GM23338 (cell line): ENCODE measurements around the gene KIF1A. TPM values are rescaled to one million over a fixed set of nuclear protein-coding genes. Genes with fewer than 3 reads are reported as not detected.

Source experiments
- ATAC-seq: fragments of 200-7000 bp; cut with Tn5 transposase; 3 replicates; pipeline ENCODE4 v1.9.1; 2020
- DNase-seq: peaks from one replicate; pipeline ENCODE4 v3.0.0-alpha.2; 2015; ENCODE audit warnings: low spot score
- H2AFZ ChIP-seq: fragments of 200-600 bp; sonication (generic); 2 replicates; pipeline ENCODE4 v1.8.0; 2016; ENCODE audit warnings: antibody characterized with exemption, mild to moderate bottlenecking, moderate library complexity
- H3F3A ChIP-seq: fragments of 200-600 bp; sonication (generic); replicated peaks from 2 replicates; pipeline ENCODE4 v1.8.0; 2017; ENCODE audit warnings: antibody characterized with exemption, mixed run types, low read depth
- H3K27ac ChIP-seq: fragments of 200-600 bp; sonication (generic); 2 replicates; pipeline ENCODE4 v1.6.1; 2016; ENCODE audit warnings: low read depth
- H3K27me3 ChIP-seq: fragments of 200-600 bp; sonication (generic); 2 replicates; pipeline ENCODE4 v1.8.0; 2016; ENCODE audit warnings: mild to moderate bottlenecking, mixed run types, moderate library complexity; ENCODE audit not compliant: insufficient read depth
- H3K36me3 ChIP-seq: fragments of 200-600 bp; sonication (generic); 2 replicates; pipeline ENCODE4 v1.8.0; 2016; ENCODE audit warnings: mild to moderate bottlenecking; ENCODE audit not compliant: insufficient read depth
- H3K4me1 ChIP-seq: fragments of 200-600 bp; sonication (generic); 2 replicates; pipeline ENCODE4 v1.8.0; 2016; ENCODE audit warnings: mild to moderate bottlenecking, moderate library complexity; ENCODE audit not compliant: insufficient read depth
- H3K4me2 ChIP-seq: fragments of 200-600 bp; sonication (generic); 2 replicates; pipeline ENCODE4 v1.7.1; 2017; ENCODE audit warnings: mixed run types
- H3K4me3 ChIP-seq: fragments of 200-600 bp; sonication (generic); 2 replicates; pipeline ENCODE4 v1.6.1; 2016; ENCODE audit warnings: mixed run types
- H3K79me2 ChIP-seq: fragments of 200-600 bp; sonication (generic); replicated peaks from 2 replicates; pipeline ENCODE4 v1.8.0; 2017; ENCODE audit warnings: mild to moderate bottlenecking; ENCODE audit not compliant: insufficient read depth
- H3K9me2 ChIP-seq: fragments of 200-600 bp; sonication (generic); 2 replicates; pipeline ENCODE4 v1.8.0; 2017; ENCODE audit not compliant: insufficient read depth
- H4K20me1 ChIP-seq: fragments of 200-600 bp; sonication (generic); replicated peaks from 2 replicates; pipeline ENCODE4 v1.8.0; 2017; ENCODE audit warnings: mild to moderate bottlenecking; ENCODE audit not compliant: insufficient read depth
- H3K27ac Mint-ChIP-seq: 2 replicates; pipeline ENCODE4 v1.8.0; 2020; ENCODE audit warnings: inconsistent platforms, mild to moderate bottlenecking, moderate library complexity, mixed read lengths
- H3K27me3 Mint-ChIP-seq: 3 replicates; pipeline ENCODE4 v1.8.0; 2022; ENCODE audit warnings: low read depth, mild to moderate bottlenecking, moderate library complexity, mixed read lengths, inconsistent platforms; ENCODE audit not compliant: insufficient read depth, poor library complexity
- H3K36me3 Mint-ChIP-seq: 3 replicates; pipeline ENCODE4 v1.8.0; 2021; ENCODE audit warnings: low read depth, mild to moderate bottlenecking, inconsistent platforms, moderate library complexity, mixed read lengths
- H3K4me1 Mint-ChIP-seq: 3 replicates; pipeline ENCODE4 v1.8.0; 2020; ENCODE audit warnings: mild to moderate bottlenecking, inconsistent platforms, mixed read lengths
- H3K4me3 Mint-ChIP-seq: 3 replicates; pipeline ENCODE4 v1.8.0; 2021; ENCODE audit warnings: moderate library complexity, mild to moderate bottlenecking, inconsistent platforms, mixed read lengths
- H3K9me3 Mint-ChIP-seq: 3 replicates; pipeline ENCODE4 v1.8.0; 2020; ENCODE audit warnings: moderate library complexity, mild to moderate bottlenecking, inconsistent platforms, mixed read lengths
- CREB1 ChIP-seq: fragments of 250-450 bp; sonication (Bioruptor Pico); IDR thresholded peaks from 2 replicates; pipeline ENCODE4 v1.5.0; 2020; ENCODE audit warnings: low read depth, mild to moderate bottlenecking, moderate library complexity
- EZH2 ChIP-seq: fragments of 200-600 bp; sonication (generic); IDR thresholded peaks from one replicate; pipeline ENCODE4 v1.8.0; 2017; ENCODE audit warnings: antibody characterized with exemption, mild to moderate bottlenecking, low read depth; ENCODE audit not compliant: unreplicated experiment
- JUNB ChIP-seq: IDR thresholded peaks from one replicate; pipeline ENCODE4 v1.6.1; 2016; ENCODE audit warnings: antibody characterized with exemption; ENCODE audit not compliant: unreplicated experiment
- STAT1 ChIP-seq: IDR thresholded peaks from one replicate; pipeline ENCODE4 v1.6.1; 2016; ENCODE audit warnings: antibody characterized with exemption; ENCODE audit not compliant: unreplicated experiment
- ZNF114 ChIP-seq: fragments of 250-450 bp; sonication (Bioruptor Pico); IDR thresholded peaks from 2 replicates; pipeline ENCODE4 v1.5.0; 2020; ENCODE audit warnings: mild to moderate bottlenecking, moderate library complexity
- polyA plus RNA-seq: library from polyadenylated mRNA; unstranded; fragments of >200 nt; fragmentation: Nextera tagmentation; extraction: Ambion mirVana; gene quantifications from 2 replicates; pipeline ENCODE4 v1.2.1, GENCODE V29; 2016
- total RNA-seq: library from RNA; depleted of rRNA; stranded (reverse); fragments of >200 nt; shearing (Covaris generic); gene quantifications from 2 replicates; pipeline ENCODE4 v1.2.3, GENCODE V29; 2014
- TF ChIP-seq, protein P1 (sequence below): fragments of 250-450 bp; sonication (Bioruptor Pico); IDR thresholded peaks from 2 replicates; pipeline ENCODE4 v1.5.0; 2020; ENCODE audit warnings: mild to moderate bottlenecking, moderate library complexity
- TF ChIP-seq, protein P2 (sequence below): IDR thresholded peaks from one replicate; pipeline ENCODE4 v1.6.1; 2018; ENCODE audit warnings: antibody characterized with exemption; ENCODE audit not compliant: unreplicated experiment
- TF ChIP-seq, protein P3 (sequence below): IDR thresholded peaks from 2 replicates; pipeline ENCODE4 v1.6.1; 2016; ENCODE audit warnings: antibody characterized with exemption

The KIF1A gene
- total and polyA plus RNA-seq, 2 experiments from 2014 or later = 169 to 214 TPM

DNA sequence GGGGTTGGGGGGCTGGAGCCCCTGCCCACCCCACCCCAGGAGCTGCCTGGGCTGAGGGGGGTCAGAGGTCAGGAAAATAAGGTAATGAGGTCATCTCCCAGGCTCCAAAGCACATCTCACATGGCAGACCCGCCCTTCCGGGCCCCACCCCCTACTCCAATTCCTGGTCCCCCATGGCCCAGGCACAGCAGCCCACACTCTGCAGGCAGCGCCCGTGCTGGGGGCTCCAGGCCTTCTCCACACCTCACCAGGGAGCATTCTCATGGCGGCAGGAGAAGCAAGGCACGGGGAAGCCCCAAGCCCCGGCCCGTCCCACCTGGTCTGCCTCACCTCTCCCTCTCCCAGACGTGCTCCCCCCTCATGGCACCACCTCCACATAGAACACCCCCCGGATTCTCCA, 84.5 kb downstream of the KIF1A start (continued):
- TF ChIP-seq, protein P1, sequence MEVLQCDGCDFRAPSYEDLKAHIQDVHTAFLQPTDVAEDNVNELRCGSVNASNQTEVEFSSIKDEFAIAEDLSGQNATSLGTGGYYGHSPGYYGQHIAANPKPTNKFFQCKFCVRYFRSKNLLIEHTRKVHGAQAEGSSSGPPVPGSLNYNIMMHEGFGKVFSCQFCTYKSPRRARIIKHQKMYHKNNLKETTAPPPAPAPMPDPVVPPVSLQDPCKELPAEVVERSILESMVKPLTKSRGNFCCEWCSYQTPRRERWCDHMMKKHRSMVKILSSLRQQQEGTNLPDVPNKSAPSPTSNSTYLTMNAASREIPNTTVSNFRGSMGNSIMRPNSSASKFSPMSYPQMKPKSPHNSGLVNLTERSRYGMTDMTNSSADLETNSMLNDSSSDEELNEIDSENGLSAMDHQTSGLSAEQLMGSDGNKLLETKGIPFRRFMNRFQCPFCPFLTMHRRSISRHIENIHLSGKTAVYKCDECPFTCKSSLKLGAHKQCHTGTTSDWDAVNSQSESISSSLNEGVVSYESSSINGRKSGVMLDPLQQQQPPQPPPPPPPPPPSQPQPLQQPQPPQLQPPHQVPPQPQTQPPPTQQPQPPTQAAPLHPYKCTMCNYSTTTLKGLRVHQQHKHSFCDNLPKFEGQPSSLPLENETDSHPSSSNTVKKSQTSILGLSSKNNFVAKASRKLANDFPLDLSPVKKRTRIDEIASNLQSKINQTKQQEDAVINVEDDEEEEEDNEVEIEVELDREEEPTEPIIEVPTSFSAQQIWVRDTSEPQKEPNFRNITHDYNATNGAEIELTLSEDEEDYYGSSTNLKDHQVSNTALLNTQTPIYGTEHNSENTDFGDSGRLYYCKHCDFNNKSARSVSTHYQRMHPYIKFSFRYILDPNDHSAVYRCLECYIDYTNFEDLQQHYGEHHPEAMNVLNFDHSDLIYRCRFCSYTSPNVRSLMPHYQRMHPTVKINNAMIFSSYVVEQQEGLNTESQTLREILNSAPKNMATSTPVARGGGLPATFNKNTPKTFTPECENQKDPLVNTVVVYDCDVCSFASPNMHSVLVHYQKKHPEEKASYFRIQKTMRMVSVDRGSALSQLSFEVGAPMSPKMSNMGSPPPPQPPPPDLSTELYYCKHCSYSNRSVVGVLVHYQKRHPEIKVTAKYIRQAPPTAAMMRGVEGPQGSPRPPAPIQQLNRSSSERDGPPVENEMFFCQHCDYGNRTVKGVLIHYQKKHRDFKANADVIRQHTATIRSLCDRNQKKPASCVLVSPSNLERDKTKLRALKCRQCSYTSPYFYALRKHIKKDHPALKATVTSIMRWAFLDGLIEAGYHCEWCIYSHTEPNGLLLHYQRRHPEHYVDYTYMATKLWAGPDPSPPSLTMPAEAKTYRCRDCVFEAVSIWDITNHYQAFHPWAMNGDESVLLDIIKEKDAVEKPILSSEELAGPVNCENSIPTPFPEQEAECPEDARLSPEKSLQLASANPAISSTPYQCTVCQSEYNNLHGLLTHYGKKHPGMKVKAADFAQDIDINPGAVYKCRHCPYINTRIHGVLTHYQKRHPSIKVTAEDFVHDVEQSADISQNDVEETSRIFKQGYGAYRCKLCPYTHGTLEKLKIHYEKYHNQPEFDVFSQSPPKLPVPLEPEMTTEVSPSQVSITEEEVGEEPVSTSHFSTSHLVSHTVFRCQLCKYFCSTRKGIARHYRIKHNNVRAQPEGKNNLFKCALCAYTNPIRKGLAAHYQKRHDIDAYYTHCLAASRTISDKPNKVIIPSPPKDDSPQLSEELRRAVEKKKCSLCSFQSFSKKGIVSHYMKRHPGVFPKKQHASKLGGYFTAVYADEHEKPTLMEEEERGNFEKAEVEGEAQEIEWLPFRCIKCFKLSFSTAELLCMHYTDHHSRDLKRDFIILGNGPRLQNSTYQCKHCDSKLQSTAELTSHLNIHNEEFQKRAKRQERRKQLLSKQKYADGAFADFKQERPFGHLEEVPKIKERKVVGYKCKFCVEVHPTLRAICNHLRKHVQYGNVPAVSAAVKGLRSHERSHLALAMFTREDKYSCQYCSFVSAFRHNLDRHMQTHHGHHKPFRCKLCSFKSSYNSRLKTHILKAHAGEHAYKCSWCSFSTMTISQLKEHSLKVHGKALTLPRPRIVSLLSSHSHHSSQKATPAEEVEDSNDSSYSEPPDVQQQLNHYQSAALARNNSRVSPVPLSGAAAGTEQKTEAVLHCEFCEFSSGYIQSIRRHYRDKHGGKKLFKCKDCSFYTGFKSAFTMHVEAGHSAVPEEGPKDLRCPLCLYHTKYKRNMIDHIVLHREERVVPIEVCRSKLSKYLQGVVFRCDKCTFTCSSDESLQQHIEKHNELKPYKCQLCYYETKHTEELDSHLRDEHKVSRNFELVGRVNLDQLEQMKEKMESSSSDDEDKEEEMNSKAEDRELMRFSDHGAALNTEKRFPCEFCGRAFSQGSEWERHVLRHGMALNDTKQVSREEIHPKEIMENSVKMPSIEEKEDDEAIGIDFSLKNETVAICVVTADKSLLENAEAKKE (CRISPR knock-in tag) = no peak

DNA sequence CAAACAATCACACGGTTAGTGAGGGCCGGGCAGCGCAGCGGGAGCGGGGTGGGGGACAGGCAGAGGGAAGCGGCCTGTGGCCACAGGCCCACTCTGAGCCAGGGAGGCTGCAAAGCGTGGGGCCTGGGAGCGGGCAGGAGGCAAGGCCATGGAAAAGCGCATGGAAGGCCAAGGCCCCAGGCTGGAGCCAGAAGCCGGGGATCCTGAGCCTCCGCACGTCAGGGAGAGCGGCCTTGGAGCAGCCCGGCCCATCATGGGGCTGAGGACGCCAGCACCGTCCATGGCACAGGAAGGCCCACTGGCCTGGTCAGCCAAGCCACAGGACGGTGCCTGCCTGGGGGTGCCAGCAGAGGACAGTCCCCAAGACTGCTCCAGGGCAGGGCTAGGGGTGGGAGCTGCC, 85.3 kb downstream of the KIF1A start:
- Histone ChIP-seq H3K4me1 (no peaks in the 10 kb centered on the region), H3F3A (no peaks in the 10 kb centered on the region), H4K20me1 (no peaks in the 10 kb centered on the region), H3K4me2 (no peak overlapping the region), H3K36me3 (no peaks in the 10 kb centered on the region), H2AFZ (no peak overlapping the region), H3K79me2 (no peaks in the 10 kb centered on the region), H3K9me2 (no peaks in the 10 kb centered on the region), H3K27ac (no peak overlapping the region), H3K27me3 (no peaks in the 10 kb centered on the region), H3K4me3 (no peak overlapping the region)
- ATAC-seq (no peak), DNase-seq (no peak)
- no peaks in the 10 kb centered on the region for H3K4me1 Mint-ChIP-seq
- no peaks in the 10 kb centered on the region for H3K9me3 Mint-ChIP-seq
- no peak overlapping the region for H3K4me3 Mint-ChIP-seq
- H3K27me3 Mint-ChIP-seq = peaks cover 33% of the 10 kb centered on the region
- no peak overlapping the region for H3K27ac Mint-ChIP-seq
- peaks cover 67% of the 10 kb centered on the region for H3K36me3 Mint-ChIP-seq
- TF ChIP-seq EZH2 (no peak), CREB1 (CRISPR knock-in tag) (no peak), ZNF114 (no peak), JUNB (no peak), STAT1 (no peak)
- TF ChIP-seq, protein P2, sequence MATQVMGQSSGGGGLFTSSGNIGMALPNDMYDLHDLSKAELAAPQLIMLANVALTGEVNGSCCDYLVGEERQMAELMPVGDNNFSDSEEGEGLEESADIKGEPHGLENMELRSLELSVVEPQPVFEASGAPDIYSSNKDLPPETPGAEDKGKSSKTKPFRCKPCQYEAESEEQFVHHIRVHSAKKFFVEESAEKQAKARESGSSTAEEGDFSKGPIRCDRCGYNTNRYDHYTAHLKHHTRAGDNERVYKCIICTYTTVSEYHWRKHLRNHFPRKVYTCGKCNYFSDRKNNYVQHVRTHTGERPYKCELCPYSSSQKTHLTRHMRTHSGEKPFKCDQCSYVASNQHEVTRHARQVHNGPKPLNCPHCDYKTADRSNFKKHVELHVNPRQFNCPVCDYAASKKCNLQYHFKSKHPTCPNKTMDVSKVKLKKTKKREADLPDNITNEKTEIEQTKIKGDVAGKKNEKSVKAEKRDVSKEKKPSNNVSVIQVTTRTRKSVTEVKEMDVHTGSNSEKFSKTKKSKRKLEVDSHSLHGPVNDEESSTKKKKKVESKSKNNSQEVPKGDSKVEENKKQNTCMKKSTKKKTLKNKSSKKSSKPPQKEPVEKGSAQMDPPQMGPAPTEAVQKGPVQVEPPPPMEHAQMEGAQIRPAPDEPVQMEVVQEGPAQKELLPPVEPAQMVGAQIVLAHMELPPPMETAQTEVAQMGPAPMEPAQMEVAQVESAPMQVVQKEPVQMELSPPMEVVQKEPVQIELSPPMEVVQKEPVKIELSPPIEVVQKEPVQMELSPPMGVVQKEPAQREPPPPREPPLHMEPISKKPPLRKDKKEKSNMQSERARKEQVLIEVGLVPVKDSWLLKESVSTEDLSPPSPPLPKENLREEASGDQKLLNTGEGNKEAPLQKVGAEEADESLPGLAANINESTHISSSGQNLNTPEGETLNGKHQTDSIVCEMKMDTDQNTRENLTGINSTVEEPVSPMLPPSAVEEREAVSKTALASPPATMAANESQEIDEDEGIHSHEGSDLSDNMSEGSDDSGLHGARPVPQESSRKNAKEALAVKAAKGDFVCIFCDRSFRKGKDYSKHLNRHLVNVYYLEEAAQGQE = no peak
- TF ChIP-seq, protein P3, sequence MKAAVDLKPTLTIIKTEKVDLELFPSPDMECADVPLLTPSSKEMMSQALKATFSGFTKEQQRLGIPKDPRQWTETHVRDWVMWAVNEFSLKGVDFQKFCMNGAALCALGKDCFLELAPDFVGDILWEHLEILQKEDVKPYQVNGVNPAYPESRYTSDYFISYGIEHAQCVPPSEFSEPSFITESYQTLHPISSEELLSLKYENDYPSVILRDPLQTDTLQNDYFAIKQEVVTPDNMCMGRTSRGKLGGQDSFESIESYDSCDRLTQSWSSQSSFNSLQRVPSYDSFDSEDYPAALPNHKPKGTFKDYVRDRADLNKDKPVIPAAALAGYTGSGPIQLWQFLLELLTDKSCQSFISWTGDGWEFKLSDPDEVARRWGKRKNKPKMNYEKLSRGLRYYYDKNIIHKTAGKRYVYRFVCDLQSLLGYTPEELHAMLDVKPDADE = no peak
